GM20431 (cell line): ENCODE results near the gene AHNAK.
"Not testable (repeated sequence)": the region's sequence is repeated elsewhere in the genome, so short reads cannot be mapped to it uniquely, and the experiment has no call there.

ENCODE experiments used
- in situ Hi-C: fragments of 300-500 bp; cut with MseI, MboI; formaldehyde crosslinking; loops from one replicate; pipeline ENCODE4 v1.15.0; 2020; ENCODE audit warnings: low sequenced_read_pairs; ENCODE audit not compliant: unreplicated experiment

The AHNAK gene

DNA sequence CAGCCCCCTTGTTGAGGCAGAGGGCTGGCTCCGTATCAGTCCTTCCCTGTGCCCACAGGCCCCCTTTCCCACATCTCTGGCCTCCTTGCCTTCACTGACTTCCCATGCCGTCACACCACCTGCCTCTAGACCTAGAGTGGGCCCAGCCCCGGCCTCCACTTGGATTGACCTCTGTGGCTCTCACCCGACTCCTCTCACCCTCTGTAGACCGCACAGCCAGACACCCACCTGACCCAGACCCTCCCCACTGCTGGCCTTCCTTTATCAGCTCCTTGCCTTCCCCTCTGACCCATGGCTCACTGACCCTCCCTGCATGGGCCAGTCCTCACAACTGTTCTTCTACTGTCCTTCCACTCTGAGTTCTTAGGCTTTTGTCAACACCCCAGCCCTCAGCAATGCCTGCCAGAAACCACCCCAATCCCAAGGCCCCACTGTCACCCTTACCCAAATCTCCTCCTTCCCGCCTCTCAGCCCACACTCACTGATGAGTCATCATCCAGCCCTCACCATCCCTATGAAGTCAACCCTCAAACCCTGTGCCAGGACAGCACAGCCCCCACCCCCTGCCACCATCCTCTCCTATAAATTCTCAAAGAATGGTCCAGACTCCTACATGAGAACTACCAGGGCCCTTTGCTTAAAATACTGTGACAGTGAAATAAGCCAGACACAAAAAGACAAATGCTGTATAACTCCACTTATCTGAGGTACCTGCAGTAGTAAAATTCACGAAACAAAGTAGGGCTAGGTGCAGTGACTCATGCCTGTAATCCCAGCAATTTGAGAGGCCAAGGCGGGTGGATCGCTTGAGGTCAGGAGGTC, 74.3 kb downstream of the AHNAK start:
- in situ Hi-C loops = no loop called here

DNA sequence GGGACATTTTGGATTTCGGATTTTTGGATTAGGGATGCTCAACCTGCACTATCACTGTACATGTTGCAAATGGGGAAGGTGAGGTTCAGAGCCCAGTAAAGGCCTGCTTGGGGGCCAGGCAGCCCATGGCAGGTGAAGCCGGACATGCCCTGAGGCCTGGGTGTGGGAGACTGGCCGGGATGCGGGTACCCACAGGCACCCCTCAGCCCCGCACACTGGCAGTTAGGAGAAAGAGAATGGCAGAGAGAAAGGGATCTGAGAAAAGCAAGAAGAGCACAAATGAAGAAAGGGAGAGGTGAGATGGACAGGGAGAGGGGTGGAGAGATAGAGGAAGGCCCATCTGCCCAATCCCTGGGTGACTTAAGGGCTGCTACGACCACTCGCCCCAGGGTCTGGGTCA, 75.0 kb downstream of the AHNAK start:
- in situ Hi-C loops = no loop called here

DNA sequence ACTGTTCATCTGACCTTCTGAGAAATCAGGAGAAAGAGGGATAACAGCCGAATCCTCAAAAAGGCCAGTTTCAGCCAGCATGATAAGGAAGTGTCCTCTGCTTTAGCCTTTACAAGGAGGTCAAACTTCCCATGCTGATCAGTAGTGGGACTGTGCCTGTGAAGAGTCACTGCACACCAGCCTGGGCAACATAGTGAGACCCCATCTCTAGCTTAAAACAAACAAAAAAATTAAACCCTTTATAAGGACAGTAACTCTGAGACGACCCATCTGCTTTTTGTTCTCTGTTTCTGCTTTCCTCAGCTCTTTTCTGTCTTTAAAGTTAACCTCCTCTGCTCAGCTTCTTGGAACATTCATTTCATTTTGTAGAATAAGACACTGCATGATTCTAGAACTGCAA, 78.0 kb downstream of the AHNAK start:
- in situ Hi-C loops = no loop called here

DNA sequence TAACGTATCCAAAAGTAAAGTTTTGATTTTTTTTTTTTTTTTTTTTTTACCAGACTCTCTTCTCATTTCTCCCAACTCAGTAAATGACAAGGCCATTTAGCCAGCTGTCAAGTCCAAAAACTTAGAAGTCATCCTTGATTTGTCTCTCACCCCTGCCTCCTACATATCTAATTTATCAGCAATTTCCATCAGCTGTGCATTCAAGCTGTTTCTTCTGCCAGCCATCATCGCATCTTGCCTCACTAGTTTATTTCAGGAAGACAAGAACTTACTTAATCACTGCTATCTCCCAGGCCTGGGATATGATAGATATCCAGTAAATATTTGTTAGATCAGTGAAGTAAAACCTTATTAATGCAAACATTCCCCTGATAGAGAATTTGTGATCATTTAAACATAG, 80.2 kb downstream of the AHNAK start:
- in situ Hi-C loops = no loop called here

DNA sequence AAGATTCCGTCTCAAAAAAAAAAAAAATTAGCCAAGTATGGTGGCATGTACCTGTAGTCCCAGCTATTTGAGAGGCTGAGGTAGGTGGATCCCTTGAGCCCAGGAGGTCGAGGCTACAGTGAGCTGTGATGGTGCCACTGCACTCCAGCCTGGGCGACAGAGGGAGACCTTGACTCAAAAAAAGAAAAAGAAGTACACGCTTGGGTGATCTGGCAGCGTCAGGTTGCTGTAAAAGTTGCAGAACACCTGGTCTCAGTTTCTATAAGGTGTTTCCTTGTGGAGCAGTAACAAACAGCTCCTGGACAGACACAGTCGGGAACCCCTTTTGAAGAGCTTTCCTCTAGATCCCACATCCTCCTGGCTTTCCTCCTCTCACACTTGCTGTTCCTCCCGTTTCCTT, 82.0 kb downstream of the AHNAK start:
- in situ Hi-C loops = no loop called here

DNA sequence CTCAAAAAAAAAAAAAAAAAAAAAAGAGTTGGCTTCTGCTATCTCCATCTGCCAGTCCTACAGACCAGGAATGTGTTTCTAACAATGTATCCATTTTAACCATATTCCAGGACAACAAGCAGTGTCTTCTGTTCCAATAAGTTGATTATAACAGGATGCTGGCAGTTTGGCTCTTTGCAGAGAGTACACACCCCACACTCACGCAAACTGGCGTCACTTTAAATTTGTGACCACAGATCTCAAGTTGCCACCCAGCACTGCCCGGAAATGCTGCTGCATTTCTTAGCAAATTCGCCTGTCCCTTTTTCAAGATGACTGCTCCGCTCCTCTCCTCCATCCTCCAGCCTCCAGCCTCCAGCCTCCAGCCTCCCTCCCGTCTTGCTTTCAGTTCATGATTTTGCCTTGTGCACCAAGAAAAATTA, 83.5 kb downstream of the AHNAK start:
- in situ Hi-C loops = no loop called here

DNA sequence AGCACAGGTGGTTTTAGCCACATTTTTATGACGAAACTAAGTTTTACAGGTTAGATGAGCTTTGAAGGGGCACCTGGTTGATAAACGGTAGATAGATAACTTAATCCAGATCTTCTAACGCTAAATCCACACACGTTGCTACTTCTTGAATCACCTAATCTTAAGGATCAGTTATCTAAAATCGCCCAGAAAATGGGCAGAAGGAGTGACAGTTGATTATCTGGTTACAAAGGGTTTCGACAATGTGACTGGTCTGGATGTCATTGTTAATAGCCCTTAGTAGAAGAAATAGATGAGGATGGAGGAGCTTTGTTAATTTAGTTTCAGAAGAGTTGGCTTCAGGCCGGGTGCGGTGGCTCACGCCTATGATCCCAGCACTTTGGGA, 84.1 kb downstream of the AHNAK start:
- in situ Hi-C loops = no loop called here

DNA sequence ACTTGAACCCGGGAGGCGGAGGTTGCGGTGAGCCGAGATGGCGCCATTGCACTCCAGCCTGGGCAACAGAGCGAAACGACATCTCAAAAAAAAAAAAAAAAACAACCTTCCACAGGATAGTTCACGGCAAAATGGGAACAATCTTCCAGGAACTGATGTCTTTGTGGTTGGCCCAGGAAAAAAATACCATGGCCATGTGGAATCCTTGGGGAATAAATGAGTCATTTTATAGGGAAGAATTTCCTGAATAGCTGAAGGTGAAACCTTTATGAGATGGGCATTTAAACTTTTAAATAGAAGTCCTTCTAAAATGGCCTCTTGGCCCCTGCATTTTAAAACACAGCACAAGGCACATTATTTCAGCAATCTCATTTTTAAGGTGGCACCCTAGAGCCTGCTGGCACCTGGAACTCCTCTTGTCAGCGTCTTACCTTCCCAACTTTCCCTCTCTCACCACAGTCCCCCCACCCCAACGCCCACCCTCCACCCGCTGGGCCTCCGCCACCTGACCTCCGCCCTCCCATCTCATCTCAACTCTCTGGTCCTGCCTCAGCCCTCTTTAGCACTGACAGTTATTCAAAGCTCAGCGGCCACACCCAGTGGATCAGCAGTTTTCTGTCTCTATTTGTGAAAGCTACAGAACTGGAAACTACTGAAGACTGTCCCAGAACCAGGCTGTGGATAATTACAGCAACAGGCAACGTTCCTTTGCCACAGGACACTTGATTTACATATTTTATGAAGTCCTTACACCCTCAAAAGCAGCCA, 84.7 kb downstream of the AHNAK start:
- in situ Hi-C loops = no loop called here

DNA sequence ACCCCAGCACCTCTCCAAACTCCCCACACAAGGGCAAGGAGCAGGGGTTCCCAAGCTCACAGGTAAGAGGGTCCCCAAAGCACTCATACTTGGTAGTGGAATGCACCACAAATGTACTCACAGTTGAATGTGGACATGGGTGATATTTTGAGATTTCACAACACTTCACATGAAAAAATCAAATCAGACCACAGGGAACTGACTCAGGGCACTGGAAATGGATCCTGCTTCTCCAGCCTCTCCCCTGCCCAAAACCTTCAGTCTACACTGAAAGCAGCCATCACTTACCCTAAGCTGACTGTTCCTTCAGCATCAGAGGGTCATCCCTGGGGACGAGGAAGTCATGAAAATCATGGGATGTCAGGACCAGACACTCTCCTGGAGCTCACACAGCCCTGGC, 87.5 kb downstream of the AHNAK start:
- in situ Hi-C loops = no loop called here

DNA sequence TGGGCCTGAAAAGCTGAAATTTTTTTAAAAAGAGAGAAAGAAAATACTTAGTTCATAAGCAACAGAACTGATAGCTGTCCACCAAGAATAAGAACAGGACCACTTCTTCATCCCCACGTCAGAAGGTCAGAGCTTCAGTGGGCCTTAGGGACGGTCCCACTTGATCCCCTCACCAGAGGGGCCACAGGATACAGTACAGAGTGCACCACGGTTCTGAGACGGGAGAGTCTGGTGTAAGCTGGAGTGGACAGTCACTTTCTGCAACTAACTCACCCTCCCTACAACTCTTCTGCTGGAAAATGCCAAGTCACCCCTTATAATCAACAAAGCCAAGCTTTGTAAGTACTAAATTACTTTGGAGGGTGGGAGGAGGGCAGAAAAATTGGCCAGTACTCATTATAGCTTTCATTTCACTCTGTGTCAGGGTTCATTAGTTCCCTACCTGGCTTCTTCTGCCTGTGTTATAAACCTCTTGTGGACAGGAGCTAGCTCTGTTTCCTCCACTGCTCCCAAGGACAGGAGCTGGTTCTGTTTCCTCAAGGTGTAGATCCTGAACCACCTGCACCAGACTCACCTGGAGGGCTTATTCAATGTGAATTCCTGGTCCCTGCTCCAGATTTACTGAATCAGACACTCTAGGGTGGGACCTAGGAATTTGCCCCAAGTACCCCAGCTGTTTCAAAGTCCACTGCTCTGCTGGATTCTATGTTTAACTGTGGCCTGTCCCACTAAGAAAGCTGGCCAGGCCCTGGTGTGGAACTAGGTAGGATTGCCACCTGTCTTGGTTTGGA, 88.2 kb downstream of the AHNAK start:
- in situ Hi-C loops = no loop called here

DNA sequence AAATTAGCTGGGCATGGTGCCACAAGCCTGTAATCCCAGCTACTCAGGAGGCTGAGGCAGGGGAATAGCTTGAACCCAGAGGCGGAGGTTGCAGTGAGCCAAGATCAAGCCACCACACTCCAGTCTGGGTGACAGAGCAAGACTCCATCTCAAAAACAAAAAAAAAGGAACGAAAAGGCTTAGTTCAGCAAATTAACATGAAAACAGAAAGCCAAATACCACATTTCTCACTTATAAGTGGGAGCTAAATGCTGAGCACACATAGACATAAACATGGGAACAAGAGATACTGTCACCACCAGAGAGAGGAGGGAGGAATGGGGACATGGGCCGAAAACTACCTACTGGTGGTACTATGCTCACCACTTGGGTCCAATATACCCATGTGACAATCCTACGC, 89.1 kb downstream of the AHNAK start:
- in situ Hi-C loops = no loop called here

DNA sequence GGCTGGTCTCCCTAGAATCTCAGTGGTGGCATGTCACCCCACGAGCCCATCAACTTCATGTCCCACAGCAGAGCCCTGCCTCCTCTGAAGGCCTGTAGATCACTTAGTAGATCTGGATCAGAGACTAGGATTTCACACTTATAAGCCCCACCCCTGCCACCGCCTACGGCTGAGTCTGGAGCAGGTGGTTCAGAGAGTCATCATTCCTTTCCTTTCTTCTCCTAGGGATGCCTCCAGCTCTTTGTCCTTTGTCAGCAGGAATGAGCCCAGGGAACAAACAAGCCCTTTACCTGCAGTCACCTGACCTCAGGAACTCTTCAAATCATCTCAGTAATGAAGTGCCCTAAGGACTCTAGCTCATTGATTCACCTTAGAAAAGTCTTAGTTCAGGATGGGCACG, 90.0 kb downstream of the AHNAK start:
- in situ Hi-C loops = no loop called here

DNA sequence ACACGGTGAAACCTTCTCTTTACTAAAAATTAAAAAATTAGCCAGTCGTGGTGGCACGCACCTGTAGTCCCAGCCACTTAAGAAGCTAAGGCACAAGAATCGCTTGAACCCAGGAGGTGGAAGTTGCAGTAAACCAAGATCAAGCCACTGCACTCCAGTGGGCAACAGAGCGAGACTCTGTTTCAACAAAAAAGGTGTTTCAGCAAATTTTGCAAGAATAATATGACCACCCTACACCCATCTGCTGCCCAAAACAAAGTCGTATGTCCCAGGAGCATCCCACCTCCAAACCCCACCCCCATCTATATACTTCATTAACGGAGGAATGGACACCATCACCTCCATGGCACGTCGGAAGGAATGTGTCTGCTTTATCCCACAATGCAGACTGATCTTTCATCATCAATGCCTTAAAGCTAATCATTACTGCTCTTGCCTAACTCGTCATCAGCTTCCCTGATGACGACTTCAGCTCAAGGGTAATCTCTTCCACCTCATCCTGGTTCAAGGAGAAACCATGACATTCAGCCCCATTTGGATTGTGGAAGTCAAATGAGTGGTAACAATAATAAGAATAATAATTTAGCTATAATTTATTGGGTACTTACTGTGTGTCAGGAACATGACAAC, 93.7 kb downstream of the AHNAK start:
- in situ Hi-C loops = no loop called here

DNA sequence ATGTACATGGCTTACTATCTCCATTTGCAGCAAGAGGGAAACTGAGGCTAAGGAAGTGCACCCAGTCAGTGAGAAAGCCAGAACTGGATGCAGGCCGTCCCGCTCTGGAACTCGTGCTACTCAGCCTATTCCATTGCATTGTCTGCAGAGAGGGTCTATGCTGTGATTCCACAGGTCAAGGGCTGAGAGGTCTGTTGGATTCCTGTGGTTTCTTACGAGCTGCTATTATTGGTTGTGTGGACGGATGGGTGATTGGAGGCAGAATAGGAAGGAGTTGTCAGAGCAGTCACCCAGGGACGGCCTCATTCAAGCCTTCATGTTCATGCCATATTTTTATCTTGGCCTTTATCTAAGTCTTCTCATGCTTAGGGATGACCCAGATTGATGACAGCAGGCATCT, 94.3 kb downstream of the AHNAK start:
- in situ Hi-C loops = no loop called here

DNA sequence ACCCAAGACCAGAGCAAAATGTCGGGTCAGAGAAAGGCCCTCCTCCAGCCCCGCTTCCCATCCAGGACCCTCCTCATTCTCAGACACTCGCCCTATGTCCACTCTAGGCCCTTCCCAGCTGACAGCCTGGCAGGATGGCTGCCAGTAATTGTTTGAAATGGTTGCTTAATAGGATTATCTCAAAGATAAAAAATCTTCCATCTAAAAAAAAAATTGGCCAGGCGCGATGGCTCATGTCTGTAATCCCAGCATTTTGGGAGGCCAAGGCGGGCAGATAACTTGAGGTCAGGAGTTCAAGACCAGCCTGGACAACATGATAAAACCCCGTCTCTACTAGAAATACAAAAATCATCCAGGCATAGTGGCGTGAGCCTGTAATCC, 95.4 kb downstream of the AHNAK start:
- in situ Hi-C loops = no loop called here

DNA sequence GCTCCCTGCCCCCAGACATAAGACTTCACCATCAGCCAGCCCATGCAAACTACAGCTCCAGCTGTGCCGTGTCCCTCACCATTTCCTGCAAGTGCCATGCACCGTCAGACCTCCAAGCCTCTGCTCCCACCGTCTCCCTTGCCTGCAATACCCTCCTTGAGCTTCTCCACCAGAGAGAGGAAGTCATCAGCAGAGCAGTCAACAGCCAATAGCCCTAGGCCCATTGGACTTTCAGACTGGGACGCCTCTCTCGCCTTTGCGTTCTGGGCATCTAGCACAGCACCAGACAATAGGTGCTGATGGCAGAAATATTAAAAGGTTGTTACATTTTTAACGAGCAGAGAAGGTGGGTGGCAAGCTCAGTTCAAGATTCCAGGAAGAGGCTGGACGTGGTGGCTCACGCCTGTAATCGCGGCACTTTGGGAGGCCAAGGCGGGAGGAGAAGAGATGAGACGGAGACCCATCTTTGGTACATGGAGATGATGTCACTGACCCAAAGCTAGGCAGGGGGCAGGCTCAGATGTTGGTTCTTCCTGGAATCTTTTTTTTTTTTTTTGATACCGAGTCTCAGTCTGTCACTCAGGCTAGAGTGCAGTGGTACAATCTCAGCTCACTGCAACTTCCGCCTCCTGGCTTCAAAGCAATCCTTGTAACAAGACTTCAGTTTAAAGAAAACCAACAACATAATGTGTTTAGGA, 95.9 kb downstream of the AHNAK start:
- in situ Hi-C loops = no loop called here

DNA sequence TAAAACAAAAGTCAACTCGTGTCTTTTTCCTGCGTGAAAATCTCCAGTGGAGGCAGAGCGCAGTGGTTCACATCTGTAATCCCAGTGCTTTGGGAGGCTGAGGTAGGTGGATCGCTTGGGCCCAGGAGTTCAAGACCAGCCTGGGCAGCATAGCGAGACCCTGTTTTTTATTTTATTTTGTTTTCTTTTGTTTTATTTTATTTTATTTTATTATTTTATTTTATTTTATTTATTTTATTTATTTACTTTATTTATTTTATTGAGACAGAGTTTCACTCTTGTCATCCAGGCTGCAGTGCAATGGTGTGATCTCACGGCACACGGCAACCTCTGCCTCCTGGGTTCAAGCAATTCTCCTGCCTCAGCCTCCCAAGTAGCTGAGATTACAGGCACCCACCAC, 96.7 kb downstream of the AHNAK start:
- in situ Hi-C loops = not testable (repeated sequence)

DNA sequence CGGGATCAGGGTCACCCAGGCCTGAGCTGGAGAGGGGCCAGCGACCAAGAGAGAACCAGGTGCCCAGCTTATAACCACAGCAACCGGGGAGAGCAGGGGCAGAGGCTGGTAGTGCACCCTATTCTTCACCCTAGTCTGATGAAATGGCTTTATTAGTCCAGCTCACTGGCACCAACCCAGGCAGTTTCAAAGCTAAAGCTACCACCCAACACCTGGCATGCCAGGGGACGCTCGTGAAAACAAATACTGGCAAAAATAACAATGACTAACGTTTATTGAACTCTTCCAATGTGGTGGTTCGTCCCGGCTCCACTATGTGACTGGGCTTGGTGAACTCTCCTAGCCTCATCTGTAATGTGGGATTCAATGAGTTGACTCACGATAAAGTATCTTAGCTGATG, 97.2 kb downstream of the AHNAK start:
- in situ Hi-C loops = no loop called here

DNA sequence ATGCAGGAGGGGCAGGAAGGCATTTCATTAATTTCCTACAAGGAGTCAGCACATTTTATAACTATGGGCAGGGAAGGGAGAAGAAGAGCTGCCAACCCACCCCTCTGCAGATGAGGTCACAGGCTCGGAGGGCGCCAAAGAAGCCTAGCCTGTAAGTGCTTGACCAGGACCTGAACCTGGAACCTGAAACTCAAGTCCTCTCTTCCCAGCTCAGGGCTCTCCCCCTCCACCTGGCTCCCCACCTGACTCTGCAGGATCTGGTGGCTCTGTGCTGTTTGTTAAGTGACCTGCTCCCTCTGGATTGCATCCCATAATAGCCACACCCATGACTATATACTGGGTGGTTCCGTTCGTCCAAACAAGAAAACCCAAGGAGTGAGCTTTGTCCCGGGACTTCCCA, 100.5 kb downstream of the AHNAK start:
- in situ Hi-C loops = no loop called here

DNA sequence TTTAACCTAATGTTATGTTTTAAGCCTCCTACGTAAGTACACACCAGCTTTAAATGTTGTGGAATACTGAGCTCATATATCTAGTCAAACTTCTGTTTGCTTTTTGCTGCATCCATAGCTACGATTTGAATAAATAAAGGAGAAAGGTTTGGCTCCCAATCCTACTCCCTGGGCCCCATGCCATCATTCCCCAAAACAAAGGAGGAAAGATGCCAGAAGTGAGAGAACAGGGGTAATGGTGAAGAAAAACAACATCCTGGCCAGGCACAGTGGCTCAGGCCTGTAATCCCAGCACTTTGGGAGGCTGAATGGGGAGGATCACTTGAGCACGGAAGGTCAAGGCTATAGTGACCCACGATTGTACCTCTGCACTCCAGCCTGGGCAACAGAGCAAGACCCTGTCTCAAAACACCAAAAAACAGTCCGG, 101.3 kb downstream of the AHNAK start:
- in situ Hi-C loops = no loop called here
